ENCODE data around the gene ZFAND2A.

ZFAND2A gene

GRCh38 chr7:1122832-1123501, 37.0 kb downstream of the ZFAND2A start:
- TF ChIP-seq RAD21 (IDR thresholded peaks at IDR 0.05; ENCODE audit: low read depth) (no peak), EGR1 (IDR thresholded peaks at IDR 0.05) (no peak), TAF1 (IDR thresholded peaks at IDR 0.05; ENCODE audit: low read depth) (no peak), EP300 (IDR thresholded peaks at IDR 0.05; ENCODE audit: borderline replicate concordance) (no peak), CEBPB (IDR thresholded peaks at IDR 0.05) (no peak)
- TF ChIP-seq, protein P1, sequence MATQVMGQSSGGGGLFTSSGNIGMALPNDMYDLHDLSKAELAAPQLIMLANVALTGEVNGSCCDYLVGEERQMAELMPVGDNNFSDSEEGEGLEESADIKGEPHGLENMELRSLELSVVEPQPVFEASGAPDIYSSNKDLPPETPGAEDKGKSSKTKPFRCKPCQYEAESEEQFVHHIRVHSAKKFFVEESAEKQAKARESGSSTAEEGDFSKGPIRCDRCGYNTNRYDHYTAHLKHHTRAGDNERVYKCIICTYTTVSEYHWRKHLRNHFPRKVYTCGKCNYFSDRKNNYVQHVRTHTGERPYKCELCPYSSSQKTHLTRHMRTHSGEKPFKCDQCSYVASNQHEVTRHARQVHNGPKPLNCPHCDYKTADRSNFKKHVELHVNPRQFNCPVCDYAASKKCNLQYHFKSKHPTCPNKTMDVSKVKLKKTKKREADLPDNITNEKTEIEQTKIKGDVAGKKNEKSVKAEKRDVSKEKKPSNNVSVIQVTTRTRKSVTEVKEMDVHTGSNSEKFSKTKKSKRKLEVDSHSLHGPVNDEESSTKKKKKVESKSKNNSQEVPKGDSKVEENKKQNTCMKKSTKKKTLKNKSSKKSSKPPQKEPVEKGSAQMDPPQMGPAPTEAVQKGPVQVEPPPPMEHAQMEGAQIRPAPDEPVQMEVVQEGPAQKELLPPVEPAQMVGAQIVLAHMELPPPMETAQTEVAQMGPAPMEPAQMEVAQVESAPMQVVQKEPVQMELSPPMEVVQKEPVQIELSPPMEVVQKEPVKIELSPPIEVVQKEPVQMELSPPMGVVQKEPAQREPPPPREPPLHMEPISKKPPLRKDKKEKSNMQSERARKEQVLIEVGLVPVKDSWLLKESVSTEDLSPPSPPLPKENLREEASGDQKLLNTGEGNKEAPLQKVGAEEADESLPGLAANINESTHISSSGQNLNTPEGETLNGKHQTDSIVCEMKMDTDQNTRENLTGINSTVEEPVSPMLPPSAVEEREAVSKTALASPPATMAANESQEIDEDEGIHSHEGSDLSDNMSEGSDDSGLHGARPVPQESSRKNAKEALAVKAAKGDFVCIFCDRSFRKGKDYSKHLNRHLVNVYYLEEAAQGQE (IDR thresholded peaks at IDR 0.05; ENCODE audit: low read depth), result no peak

GRCh38 chr7:1121886-1122831, 37.8 kb downstream of the ZFAND2A start:
- no peak for TF ChIP-seq EP300 (IDR thresholded peaks at IDR 0.05; ENCODE audit: borderline replicate concordance)
- no peak for TF ChIP-seq FOXM1 (IDR thresholded peaks at IDR 0.05; ENCODE audit: borderline replicate concordance, low read depth)
- no peak for TF ChIP-seq TCF12 (IDR thresholded peaks at IDR 0.05; ENCODE audit: low read depth)
- TF ChIP-seq, protein P2, sequence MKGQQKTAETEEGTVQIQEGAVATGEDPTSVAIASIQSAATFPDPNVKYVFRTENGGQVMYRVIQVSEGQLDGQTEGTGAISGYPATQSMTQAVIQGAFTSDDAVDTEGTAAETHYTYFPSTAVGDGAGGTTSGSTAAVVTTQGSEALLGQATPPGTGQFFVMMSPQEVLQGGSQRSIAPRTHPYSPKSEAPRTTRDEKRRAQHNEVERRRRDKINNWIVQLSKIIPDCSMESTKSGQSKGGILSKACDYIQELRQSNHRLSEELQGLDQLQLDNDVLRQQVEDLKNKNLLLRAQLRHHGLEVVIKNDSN (IDR thresholded peaks at IDR 0.05), result 0 out of 2 replicates have a peak, but pooled peaks have one; percentile 5

- TF ChIP-seq, protein P2 (IDR thresholded peaks at IDR 0.05), result no peak
- TF ChIP-seq MAX (IDR thresholded peaks at IDR 0.05), result no peak
- TF ChIP-seq RAD21 (IDR thresholded peaks at IDR 0.05; ENCODE audit: low read depth), result no peak
- no peak for TF ChIP-seq ZBTB7A (IDR thresholded peaks at IDR 0.05; ENCODE audit: low read depth)
- no peak for TF ChIP-seq TCF12 (IDR thresholded peaks at IDR 0.05; ENCODE audit: low read depth)
- TF ChIP-seq, protein P1 (IDR thresholded peaks at IDR 0.05; ENCODE audit: low read depth), result no peak
- no peak for TF ChIP-seq TAF1 (IDR thresholded peaks at IDR 0.05; ENCODE audit: low read depth)
- TF ChIP-seq CREB1 (IDR thresholded peaks at IDR 0.05; ENCODE audit: low read depth), result no peak
- no peak for TF ChIP-seq EGR1 (IDR thresholded peaks at IDR 0.05)
- TF ChIP-seq TEAD4 (IDR thresholded peaks at IDR 0.05), result no peak
- no peak for TF ChIP-seq NFIC (IDR thresholded peaks at IDR 0.05)
- TF ChIP-seq YY1 (IDR thresholded peaks at IDR 0.05; ENCODE audit: low read depth), result no peak
- no peak for TF ChIP-seq EP300 (IDR thresholded peaks at IDR 0.05; ENCODE audit: borderline replicate concordance)
Observed at GRCh38 chr7:1121476-1121875, 38.5 kb downstream of the ZFAND2A start.

DNA sequence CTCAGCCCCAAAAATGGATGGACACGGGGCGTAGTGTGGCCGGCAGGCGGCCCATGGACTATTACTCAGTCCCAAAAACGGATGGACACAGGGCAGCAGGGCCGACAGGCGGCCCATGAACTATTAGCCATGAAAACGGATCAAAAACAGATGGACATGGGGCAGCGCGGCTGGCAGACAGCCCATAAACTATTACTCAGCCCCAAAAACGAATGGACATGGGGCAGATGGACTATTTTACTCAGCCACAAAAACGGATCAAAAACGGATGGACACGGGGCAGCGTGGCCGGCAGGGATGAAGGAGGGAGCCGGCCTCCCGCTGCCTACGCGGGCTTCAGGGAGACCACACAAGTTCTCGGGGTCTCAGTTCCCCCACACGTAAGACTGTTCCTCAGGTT, 39.2 kb downstream of the ZFAND2A start:
- TF ChIP-seq RAD21 (IDR thresholded peaks at IDR 0.05; ENCODE audit: low read depth) (no peak), FOXM1 (IDR thresholded peaks at IDR 0.05; ENCODE audit: borderline replicate concordance, low read depth) (no peak), NFIC (IDR thresholded peaks at IDR 0.05) (no peak), CEBPB (IDR thresholded peaks at IDR 0.05) (no peak), EGR1 (IDR thresholded peaks at IDR 0.05) (no peak), TAF1 (IDR thresholded peaks at IDR 0.05; ENCODE audit: low read depth) (no peak), MAX (IDR thresholded peaks at IDR 0.05) (no peak), EP300 (IDR thresholded peaks at IDR 0.05; ENCODE audit: borderline replicate concordance) (no peak), ZBTB7A (IDR thresholded peaks at IDR 0.05; ENCODE audit: low read depth) (no peak), TCF12 (IDR thresholded peaks at IDR 0.05; ENCODE audit: low read depth) (no peak), TEAD4 (IDR thresholded peaks at IDR 0.05) (no peak), CREB1 (IDR thresholded peaks at IDR 0.05; ENCODE audit: low read depth) (no peak), YY1 (IDR thresholded peaks at IDR 0.05; ENCODE audit: low read depth) (no peak)
- TF ChIP-seq, protein P2 (IDR thresholded peaks at IDR 0.05), result no peak
- TF ChIP-seq, protein P1 (IDR thresholded peaks at IDR 0.05; ENCODE audit: low read depth), result no peak

Data from Ishikawa (cell line).